GM19239 (cell line): ENCODE measurements around the gene KRTAP2-2.

Source experiments
- DNase-seq: peaks from one replicate; pipeline ENCODE4 v3.0.0; 2011; ENCODE audit warnings: low spot score; ENCODE audit not compliant: insufficient read length
- FAIRE-seq: peaks from 2 replicates; lab custom pipeline; 2011; peaks lifted over from hg19 to GRCh38; lab: Jason Lieb, UNC

Gene KRTAP2-2

DNA sequence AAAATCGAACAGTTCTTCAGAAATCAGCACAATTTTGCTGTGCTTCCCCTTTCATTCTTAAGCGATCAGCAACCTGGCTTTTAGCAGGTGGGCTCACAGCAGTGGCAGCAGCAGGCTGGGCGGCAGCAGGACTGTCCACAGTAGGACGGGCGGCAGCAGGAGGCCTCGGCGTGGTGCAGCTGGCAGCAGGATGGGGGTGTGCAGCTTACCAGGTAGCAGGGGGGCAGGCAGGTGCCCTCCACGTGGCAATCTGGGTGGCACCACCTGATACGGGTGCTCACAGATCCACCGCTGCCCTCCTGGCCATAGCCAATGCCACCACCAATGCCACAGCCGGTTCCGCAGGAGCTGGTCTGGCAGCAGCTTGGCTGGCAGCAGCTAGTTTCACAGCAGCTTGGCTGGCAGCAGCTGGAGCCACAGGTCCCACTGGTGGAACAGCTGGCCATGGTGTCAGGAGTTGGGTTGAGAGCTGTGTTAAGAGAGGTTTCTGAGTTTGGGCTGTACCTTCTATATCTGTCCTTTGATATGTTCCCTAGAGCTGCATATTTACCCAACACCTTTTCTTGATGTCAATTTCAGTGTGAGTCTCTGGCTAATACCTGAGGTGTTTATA lies 25.3 kb downstream of the KRTAP2-2 start, which contains the start of gene KRTAP1-4:
Gene KRTAP1-4 (minus strand): TSS at position 563 of the 613 bp plus-strand sequence. CDS start 117 bp downstream, at position 446.
- no peak for DNase-seq
- no peak for FAIRE-seq

- DNase-seq = no peak
- no peak for FAIRE-seq
Observed at GRCh38 chr17:41026715-41027471, 28.1 kb downstream of the KRTAP2-2 start, which contains the start of gene KRTAP1-5. Gene KRTAP1-5, minus strand, starts transcription at chr17:41027208. Its CDS starts 53 bp downstream, at chr17:41027155.

- DNase-seq (no peak), FAIRE-seq (no peak)
Observed at GRCh38 chr17:41024697-41025096, 30.3 kb downstream of the KRTAP2-2 start.

- FAIRE-seq (no peak), DNase-seq (no peak)
Observed at GRCh38 chr17:41020336-41020735, 34.7 kb downstream of the KRTAP2-2 start.

DNA sequence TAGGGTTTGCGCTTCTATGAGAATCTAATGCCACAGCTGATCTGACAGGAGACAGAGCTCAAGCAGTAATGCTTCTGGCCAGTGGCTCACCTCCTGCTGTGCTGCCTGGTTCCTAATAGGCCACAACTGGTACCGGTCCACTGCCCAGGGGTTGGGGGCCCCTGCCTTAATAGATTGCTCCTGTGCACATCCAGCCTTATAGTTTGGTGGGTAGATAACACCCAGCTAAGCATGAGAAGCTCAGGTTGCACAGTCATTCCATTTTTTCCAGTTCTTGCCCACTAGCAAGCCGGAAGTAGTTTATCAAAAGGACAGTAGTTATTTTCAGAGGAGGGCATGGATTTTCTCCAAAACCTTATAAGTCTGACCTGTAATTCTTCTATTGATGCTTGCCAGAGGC lies 35.6 kb downstream of the KRTAP2-2 start:
- DNase-seq = no peak
- FAIRE-seq = no peak

DNA sequence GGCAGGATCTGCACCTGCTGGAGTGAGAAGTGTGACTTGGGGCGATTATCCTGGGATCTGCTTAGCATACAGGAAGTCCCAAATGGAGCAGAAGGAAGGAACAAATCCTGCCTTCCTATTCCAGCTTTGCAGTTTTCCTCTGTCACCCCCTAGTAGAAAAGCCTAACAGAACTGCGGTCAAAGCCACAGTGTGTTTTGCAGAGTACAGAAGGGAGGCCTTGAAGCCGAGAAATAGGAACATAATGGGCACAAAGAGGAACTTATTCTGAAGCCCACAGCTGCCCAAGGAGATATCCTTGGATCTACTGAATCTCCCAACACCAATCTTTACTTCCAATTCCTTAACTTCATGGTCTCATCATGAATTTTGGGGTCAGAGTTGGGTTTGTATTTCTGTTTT lies 36.5 kb downstream of the KRTAP2-2 start:
- no peak for FAIRE-seq
- no peak for DNase-seq

DNA sequence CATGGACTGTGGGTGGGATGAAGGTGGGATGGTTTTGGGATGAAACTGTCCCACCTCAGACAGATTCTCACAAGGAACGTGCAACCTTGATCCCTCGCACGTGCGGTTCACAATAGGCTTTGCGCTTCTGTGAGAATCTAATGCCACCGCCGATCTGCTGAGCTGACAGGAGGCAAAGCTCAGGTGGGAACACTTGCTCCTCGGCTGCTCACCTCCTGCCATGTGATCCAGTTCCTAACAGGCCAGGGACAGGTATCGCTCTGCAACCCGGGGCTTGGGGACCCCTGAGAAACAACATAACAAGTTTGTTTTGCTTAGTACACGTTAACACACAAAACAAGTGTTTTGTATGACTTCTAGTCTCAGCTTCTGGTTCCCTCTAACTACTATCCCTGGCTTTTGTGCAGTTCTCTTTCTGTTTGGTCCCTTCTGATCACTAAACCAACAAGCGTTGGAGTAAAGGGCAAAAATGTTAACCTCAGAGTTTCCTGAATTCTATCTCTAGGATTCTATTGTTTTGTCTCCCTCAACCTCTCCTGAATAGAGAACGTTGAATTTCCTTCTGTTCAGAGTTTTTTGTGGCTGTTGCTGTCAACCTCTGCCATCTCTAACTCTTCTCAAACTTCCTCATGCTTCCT lies 38.3 kb downstream of the KRTAP2-2 start:
- FAIRE-seq (no peak), DNase-seq (no peak)

GRCh38 chr17:41015454-41015853 lies 39.6 kb downstream of the KRTAP2-2 start:
- DNase-seq (no peak), FAIRE-seq (no peak)

- DNase-seq (no peak), FAIRE-seq (no peak)
Observed at GRCh38 chr17:41013606-41014005, 41.4 kb downstream of the KRTAP2-2 start.

- DNase-seq (no peak), FAIRE-seq (no peak)
Observed at GRCh38 chr17:41013181-41013580, 41.8 kb downstream of the KRTAP2-2 start.

DNA sequence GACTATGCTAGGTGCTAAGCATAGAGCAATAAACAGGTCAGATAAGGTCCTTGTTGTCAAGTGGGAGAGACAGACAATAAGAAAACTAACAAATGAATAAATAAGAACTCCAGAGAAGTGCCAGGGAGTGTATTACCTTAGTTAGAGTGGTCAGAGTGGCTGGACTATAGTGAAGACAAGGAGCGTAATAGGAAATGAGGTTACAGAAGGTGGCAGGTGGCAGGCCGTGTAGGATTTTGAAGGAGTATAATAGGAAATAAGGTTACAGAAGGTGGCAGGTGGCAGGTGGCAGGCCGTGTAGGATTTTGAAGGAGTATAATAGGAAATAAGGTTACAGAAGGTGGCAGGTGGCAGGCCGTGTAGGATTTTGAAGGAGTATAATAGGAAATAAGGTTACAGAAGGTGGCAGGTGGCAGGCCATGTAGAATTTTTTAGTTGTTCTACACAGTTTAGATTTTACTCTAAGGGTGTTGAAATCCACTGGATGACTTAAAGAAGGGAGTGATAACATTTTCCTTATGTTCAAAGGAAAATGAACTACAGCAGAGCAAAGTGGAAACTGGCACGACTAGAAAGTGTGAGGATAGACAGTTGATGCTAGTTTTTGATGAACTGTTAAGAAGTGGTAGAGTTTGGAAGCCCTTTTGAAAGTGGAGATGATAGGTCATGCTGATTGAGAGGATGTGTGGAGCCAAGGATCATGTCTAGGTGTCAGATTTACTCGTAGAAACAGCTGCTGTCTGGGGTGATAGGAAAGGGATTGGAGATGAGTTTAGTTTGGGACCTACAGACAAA lies 42.5 kb downstream of the KRTAP2-2 start:
- FAIRE-seq = no peak
- DNase-seq = no peak

GRCh38 chr17:41010441-41010840 lies 44.6 kb downstream of the KRTAP2-2 start:
- DNase-seq (no peak), FAIRE-seq (no peak)

DNA sequence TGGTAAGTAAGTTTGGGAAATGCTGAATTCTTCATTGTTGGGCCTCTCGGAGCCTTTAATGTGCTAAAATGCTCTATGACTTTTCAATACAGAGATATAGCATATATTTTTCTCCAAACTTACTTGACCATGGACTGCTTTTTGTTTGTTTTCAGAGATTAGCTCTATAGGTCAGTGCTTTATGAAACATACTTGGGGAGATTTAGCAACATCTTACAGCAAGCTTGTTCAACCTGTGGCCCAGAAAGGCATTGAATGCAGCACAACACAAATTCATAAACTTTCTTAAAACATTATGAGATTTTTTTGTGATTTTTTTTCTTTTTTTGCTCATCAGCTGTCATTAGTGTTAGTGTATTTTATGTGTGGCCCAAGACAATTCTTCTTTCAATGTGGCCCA lies 45.1 kb downstream of the KRTAP2-2 start:
- no peak for FAIRE-seq
- no peak for DNase-seq

GRCh38 chr17:41009301-41009760 lies 45.7 kb downstream of the KRTAP2-2 start:
- no peak for DNase-seq
- FAIRE-seq = no peak

GRCh38 chr17:41008811-41009210 lies 46.2 kb downstream of the KRTAP2-2 start, which contains the start of gene KRTAP3-1:
Gene KRTAP3-1, minus strand, starts transcription at chr17:41009128. Its CDS starts 54 bp downstream, at chr17:41009074.
- DNase-seq = no peak
- no peak for FAIRE-seq
